Measurements from ENCODE around the gene PPP5C. TPM values are rescaled to one million over a fixed set of nuclear protein-coding genes. Genes with fewer than 3 reads are reported as not detected.
"Not testable (repeated sequence)": the region's sequence is repeated elsewhere in the genome, so short reads cannot be mapped to it uniquely, and the experiment has no call there.

Gene PPP5C
- total and polyA plus RNA-seq, 2 donors, result 30.7 to 44.5 TPM

DNA sequence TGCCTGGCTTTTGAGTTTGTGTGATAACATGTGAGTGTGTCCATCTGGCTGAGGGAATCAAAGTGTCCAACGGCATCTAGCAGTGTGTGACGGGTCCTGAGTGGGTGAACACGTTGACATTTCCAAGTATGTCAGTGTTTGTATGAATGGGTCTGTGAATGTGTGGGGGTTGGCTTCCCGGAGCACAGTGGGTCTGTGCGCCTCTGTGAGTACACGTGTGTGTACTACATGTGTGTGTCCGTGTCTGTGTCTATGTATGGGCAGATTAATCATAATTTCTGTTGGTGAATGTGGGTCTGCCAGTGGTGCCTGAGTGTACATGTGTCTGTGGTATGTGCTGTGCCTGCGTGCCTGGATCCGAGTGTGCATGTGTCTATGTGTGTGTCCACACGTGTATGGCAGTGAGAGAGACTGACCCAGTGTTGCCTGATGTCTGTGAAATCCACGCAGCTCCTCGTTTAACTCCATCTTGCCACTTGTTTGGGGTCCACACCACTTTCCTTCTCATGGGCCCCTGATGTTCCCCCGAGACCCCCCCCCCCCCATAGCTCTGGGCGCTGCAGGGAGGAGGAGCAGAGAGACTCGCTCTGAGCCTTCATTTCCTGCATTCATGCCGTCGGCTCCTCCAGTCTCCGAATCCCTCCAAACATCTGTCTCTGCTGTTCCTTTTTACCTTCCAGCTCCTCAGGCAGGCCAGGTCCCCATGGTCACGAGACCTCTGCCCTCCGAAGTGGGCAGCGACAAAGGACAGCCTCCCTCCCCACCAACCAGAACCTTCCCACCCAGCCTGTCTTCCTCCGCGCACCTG, 61.2 kb downstream of the PPP5C start:
- H3K4me1 ChIP-seq (ENCODE audit: insufficient read depth), result no peaks in the 10 kb centered on the region
- DNase-seq (ENCODE audit: extremely low spot score), result no peak
- no peak overlapping the region for H3K4me3 ChIP-seq (ENCODE audit: low read depth, low read length)
- no peak overlapping the region for H3K27ac ChIP-seq (ENCODE audit: low read depth)
- WGBS, result 17% methylated on average over 23 of the region's 23 CpGs
- no peaks in the 10 kb centered on the region for H3K36me3 ChIP-seq (ENCODE audit: insufficient read depth)

GRCh38 chr19:46408664-46409039, 61.8 kb downstream of the PPP5C start:
- no peaks in the 10 kb centered on the region for H3K4me1 ChIP-seq (ENCODE audit: insufficient read depth)
- H3K4me3 ChIP-seq (ENCODE audit: low read depth, low read length), result no peak overlapping the region
- WGBS, result 4% methylated on average over 11 of the region's 11 CpGs
- DNase-seq (ENCODE audit: extremely low spot score), result no peak
- no peak overlapping the region for H3K27ac ChIP-seq (ENCODE audit: low read depth)
- no peaks in the 10 kb centered on the region for H3K36me3 ChIP-seq (ENCODE audit: insufficient read depth)

DNA sequence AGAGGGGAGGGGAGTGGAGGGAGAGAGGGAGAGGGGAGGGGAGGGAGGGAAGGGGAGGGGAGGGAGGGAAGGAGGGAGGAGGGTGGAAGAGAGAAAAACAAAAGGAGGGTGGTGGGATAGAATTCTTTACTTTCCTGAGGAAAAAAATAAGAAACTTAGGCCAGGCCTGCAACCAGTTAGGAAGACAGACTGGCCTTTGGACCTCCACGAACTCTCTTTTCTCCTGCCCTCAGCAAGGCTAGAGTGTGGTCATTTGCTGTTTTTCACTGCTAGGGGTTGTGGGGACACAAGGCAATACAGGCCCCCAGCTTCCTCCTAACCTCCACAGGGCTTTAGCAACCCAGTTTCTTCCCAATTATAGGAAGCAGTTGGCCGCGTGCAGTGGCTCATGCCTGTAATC, 62.3 kb downstream of the PPP5C start:
- DNase-seq (ENCODE audit: extremely low spot score), result no peak
- no peak overlapping the region for H3K4me3 ChIP-seq (ENCODE audit: low read depth, low read length)
- no peaks in the 10 kb centered on the region for H3K36me3 ChIP-seq (ENCODE audit: insufficient read depth)
- WGBS, result 61% methylated on average over 3 of the region's 3 CpGs
- no peak overlapping the region for H3K27ac ChIP-seq (ENCODE audit: low read depth)
- no peaks in the 10 kb centered on the region for H3K4me1 ChIP-seq (ENCODE audit: insufficient read depth)

DNA sequence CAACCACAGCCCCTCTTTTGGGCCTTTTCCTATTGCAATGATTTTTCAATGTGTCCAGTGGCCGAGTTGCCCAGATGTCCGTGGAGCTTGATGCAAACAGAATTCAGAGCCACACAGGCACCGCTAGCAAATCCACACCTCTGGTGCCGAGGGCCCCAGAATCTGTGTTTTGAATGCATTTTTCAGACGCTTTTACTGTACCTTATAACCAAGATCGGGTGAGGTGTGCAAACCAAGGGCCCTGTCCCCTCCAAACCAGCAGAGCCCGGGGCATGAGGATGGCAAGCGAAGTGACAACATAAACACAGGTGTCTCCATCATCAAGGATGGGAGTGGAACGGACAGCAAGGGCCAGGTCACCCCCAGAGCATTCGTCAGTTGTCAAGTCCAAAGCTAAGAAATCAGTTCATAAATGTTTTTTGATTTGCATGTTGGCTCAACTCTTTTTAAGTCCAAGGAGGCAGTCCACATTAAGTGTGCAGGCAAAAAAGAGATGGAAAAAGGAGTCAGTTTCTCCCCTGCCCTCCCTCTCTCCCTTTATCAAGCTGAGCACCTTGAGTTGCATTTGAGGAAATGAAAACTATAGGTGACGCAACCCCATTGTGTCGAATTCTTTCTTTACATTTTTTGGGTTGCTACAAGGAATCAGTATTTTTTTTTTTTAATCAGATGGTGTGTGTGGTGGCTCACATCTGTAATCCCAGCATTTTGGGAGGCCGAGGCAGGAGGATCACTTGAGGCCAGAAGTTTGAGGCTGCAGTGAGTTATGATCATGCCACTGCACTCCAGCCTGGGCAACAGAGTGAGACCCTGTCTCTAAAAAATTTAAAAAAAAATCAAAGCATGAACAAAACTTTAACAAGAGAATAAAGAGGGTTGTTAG, 63.6 kb downstream of the PPP5C start:
- Histone ChIP-seq H3K4me1 (ENCODE audit: insufficient read depth) (no peaks in the 10 kb centered on the region), H3K27ac (ENCODE audit: low read depth) (no peak overlapping the region), H3K36me3 (ENCODE audit: insufficient read depth) (no peaks in the 10 kb centered on the region), H3K4me3 (ENCODE audit: low read depth, low read length) (no peak overlapping the region)
- WGBS, result 78% methylated on average over 13 of the region's 13 CpGs
- no peak for DNase-seq (ENCODE audit: extremely low spot score)

GRCh38 chr19:46411088-46411924, 64.4 kb downstream of the PPP5C start:
- Histone ChIP-seq H3K27ac (ENCODE audit: low read depth) (no peak overlapping the region), H3K4me1 (ENCODE audit: insufficient read depth) (no peaks in the 10 kb centered on the region), H3K4me3 (ENCODE audit: low read depth, low read length) (peak overlapping the region; percentile 48), H3K36me3 (ENCODE audit: insufficient read depth) (no peaks in the 10 kb centered on the region)
- no peak for DNase-seq (ENCODE audit: extremely low spot score)
- WGBS, result 41% methylated on average over 13 of the region's 13 CpGs

- Histone ChIP-seq H3K27ac (ENCODE audit: low read depth) (no peak overlapping the region), H3K36me3 (ENCODE audit: insufficient read depth) (no peaks in the 10 kb centered on the region), H3K4me3 (ENCODE audit: low read depth, low read length) (peak overlapping the region; percentile 48), H3K4me1 (ENCODE audit: insufficient read depth) (no peaks in the 10 kb centered on the region)
- 18% methylated on average over 54 of the region's 54 CpGs for WGBS
- no peak for DNase-seq (ENCODE audit: extremely low spot score)
These were observed 65.2 kb downstream of the PPP5C start for GRCh38 chr19:46411925-46412649.

GRCh38 chr19:46412650-46413261, 65.9 kb downstream of the PPP5C start:
- WGBS, result 3% methylated on average over 29 of the region's 29 CpGs
- DNase-seq (ENCODE audit: extremely low spot score), result no peak
- H3K4me1 ChIP-seq (ENCODE audit: insufficient read depth), result no peaks in the 10 kb centered on the region

GRCh38 chr19:46413262-46414031, 66.6 kb downstream of the PPP5C start, which contains the start of gene CCDC8:
Gene CCDC8 (minus strand): TSS chr19:46413564. CDS start chr19:46412810, 754 bp downstream.
- DNase-seq (ENCODE audit: extremely low spot score), result peak; percentile 90
- peak within 1 kb of the TSS; percentile 48 for H3K4me3 ChIP-seq (ENCODE audit: low read depth, low read length)
- no peaks in the 10 kb centered on the region for H3K4me1 ChIP-seq (ENCODE audit: insufficient read depth)

More at GRCh38 chr19:46412650-46413261, 65.9 kb downstream of the PPP5C start:
- H3K27ac ChIP-seq (ENCODE audit: low read depth), result no peak overlapping the region
- no peaks in the 10 kb centered on the region for H3K36me3 ChIP-seq (ENCODE audit: insufficient read depth)
- peak overlapping the region; percentile 48 for H3K4me3 ChIP-seq (ENCODE audit: low read depth, low read length)

GRCh38 chr19:46414899-46415298, 68.0 kb downstream of the PPP5C start:
- not testable (repeated sequence) for H3K36me3 ChIP-seq (ENCODE audit: insufficient read depth); DNase-seq (ENCODE audit: extremely low spot score); H3K4me3 ChIP-seq (ENCODE audit: low read depth, low read length); H3K4me1 ChIP-seq (ENCODE audit: insufficient read depth); H3K27ac ChIP-seq (ENCODE audit: low read depth)
- 95% methylated on average over 22 of the region's 22 CpGs for whole genome bisulfite sequencing

More at GRCh38 chr19:46413262-46414031, 66.6 kb downstream of the PPP5C start, which contains the start of gene CCDC8:
- 11% methylated on average over 46 of the region's 46 CpGs for WGBS
- Histone ChIP-seq H3K27ac (ENCODE audit: low read depth) (no peak within 1 kb of the TSS), H3K36me3 (ENCODE audit: insufficient read depth) (no peaks in the 10 kb centered on the region)

DNA sequence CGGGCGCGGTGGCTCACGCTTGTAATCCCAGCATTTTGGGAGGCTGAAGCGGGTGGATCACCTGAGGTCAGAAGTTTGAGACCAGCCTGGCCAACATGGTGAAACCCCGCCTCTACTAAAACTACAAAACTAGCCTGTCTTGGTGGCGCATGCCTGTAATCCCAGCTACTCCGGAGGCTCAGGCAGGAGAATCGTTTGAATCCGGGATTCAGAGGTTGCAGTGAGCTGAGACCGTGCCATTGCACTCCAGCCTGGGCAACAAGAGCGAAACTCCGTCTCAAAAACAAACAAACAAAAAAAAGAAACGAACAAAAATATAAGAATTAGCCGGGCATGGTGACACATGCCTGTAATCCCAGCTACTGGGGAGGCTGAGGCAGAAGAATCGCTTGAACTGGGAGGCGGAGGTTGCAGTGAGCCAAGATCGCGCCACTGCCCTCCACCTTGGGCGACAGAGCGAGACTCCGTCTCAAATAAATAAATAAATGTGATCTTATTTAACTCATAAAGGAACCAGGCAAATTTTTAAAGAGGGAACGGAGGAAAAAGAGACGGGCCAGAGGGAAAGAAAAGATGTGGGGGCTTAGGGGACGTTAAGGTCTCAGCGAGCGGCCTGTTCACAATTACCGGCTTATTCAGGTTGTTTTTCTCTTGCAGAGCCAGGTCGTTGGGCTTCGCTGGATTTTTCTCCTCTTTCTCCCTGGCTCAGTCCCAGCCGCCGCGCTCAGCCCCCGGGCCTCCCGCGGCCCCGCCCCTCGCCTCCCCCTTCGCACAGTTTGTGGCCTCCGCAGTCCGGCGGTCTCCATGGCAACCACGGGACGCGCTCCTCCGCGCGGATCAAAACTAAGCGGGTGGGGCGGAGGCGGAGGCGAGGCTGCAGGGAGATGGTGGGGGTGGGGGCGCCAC, 69.2 kb downstream of the PPP5C start:
- 19% methylated on average over 53 of the region's 53 CpGs for WGBS
- DNase-seq (ENCODE audit: extremely low spot score); H3K4me1 ChIP-seq (ENCODE audit: insufficient read depth); H3K36me3 ChIP-seq (ENCODE audit: insufficient read depth); H3K27ac ChIP-seq (ENCODE audit: low read depth): not testable (repeated sequence)
- H3K4me3 ChIP-seq (ENCODE audit: low read depth, low read length), result peak overlapping the region; percentile 23

DNA sequence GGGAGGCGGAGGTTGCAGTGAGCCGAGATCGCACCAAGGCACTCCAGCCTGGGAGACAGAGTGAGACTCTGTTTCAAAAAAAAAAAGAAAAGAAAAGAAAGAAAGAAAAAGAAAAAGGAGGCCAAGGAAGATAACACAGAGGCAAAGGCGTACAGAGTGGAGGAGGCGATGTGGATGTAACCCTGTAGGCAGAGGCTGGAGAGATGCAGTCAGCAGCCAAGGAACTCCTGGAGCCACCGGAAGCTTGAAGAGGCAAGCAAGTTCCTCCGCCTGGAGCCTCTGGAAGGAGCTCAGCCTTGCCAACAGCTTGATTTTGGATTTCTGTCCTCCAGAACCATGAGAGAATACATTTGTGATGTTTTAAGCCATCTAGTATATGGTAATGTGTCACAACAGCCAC, 73.2 kb downstream of the PPP5C start:
- H3K27ac ChIP-seq (ENCODE audit: low read depth), result no peak overlapping the region
- 85% methylated on average over 7 of the region's 7 CpGs for WGBS
- H3K36me3 ChIP-seq (ENCODE audit: insufficient read depth), result no peaks in the 10 kb centered on the region
- no peak overlapping the region for H3K4me3 ChIP-seq (ENCODE audit: low read depth, low read length)
- no peaks in the 10 kb centered on the region for H3K4me1 ChIP-seq (ENCODE audit: insufficient read depth)
- no peak for DNase-seq (ENCODE audit: extremely low spot score)

All from urinary bladder (tissue), 4 donors.